Measurements from ENCODE around the gene TM9SF1.

The TM9SF1 gene

DNA sequence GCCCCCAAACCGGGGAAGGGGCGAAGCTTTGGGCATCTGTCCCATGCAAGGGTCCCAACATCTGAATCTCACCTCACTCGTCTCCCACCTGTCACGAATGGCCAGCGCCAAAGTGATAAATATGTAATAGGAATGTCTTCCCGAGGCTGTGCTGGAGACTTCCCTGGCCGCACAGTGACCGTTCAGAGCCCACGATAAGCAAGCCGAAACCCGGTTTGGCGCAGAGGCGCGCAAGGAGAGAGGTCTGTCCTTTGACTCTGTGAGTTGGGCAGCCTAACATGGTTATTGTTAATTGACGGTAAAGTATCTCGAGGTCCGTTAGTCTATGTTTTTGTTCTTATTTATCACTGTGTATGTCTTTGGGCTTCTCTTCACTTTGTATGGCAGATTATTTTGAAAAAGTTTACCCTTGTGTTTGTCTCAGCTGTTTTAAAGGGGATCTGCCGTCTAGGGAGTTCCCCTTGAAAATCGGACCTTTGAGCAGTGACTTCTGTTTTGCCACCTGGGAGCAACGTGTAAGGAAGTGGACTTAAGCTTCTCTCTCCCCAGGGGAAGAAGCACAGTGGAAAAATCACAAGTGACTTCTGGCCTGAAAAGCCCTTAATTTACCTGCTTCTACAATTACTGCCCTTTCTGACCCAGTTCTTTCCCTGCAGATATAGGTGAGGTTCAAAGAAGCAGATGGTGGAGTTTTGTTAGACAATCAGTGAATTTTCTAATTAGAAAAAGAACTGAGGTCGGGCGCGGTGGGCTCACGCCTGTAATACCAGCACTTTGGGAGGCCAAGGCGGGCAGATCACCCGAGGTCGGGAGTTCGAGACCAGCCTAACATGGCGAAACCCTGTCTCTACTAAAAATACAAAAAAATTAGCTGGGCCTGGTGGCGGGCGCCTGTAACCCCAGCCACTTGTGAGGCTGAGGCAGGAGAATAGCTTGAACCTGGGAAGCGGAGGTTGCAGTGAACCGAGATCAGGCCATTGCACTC lies 1.1 kb upstream of the TM9SF1 start:
- DNase-seq (ENCODE audit: low read depth): no peak

DNA sequence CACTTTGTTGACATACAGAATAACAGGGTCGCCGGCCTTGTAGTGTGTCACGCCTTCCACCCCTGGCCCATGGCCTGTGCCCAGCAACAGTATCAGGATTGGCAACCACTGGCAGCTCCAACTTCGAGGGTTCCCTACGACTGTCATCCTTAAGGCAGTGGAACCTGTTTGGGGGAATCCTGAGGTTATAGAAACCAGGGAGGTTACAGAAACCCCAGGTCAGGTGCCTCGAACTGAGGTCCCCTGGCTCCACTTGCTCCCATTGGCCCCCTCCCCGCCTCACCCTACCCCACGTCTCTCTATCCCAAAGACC lies 412 bp downstream of the TM9SF1 start:
- DNase-seq (ENCODE audit: low read depth): no peak

DNA sequence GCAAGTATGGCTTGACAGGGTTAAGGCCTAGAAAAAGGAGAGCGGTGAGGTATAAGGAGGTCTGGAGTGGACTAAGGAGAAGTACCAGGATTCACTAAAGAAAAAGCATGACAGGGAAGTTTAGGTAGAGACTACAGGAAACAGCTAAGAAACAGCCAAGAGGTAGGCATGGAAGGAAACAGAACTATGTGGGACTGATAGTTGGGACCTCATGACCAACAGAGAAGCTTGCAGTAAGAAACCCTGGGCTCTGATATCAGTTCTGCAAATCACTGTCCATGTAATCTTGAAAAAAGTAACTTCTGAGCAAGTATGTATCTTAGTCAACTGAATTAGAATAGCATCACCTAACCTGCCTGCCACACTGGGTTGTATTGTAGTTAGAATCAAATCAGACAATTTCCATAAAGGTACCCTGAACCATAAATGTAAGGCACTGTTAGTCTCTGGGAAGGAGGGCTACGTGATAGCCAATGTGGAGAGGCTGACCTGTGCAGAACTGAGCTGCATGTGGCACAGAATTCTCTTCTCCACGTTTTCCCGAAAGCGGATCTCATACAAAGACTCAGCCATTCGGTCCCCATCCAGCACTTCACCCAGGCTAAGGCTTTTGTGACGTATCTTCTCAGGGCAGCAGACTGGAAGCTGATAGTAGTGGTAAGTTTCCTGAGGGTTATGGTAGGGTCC lies 912 bp downstream of the TM9SF1 start:
- DNase-seq (ENCODE audit: low read depth): no peak

DNA sequence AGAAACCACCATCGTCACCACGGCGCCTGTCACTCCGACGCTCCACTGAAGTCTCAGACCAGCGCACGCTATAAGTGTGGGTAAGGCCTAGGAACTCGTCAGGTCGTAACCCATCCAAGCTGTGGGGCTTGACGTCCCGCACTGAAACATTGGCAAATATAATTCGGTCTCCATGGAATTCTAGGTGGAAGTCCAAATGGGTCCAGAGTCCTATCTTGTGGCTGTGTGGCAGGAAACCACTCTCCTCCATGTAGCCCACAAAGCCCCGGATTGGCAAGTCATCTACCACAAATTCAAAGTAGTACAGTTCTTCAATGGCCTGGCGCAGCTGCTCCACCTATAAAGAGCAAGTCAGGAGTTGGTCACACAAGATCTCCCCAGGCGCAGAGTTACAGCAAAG lies 2.3 kb downstream of the TM9SF1 start:
- no peak for DNase-seq (ENCODE audit: low read depth)

DNA sequence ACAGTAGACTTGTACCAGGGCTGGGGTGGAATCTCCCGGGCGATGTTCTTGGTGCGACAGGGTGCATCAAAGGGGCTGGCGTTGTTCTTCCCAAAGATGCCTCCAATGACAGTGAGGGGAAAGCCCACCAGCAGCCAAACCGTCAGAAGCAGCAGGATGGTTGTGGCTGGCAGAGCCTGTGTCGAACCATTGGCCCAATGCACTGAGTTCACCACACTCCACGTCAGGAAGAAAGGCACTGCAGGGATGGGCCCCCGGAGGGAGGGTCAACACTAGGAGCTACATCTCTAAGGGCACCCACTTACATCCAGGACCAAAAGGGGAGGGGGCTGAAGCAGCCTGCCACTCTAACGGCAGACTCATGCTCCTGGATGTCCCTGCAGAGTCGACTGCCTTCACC lies 4.8 kb downstream of the TM9SF1 start:
- DNase-seq (ENCODE audit: low read depth): no peak

DNA sequence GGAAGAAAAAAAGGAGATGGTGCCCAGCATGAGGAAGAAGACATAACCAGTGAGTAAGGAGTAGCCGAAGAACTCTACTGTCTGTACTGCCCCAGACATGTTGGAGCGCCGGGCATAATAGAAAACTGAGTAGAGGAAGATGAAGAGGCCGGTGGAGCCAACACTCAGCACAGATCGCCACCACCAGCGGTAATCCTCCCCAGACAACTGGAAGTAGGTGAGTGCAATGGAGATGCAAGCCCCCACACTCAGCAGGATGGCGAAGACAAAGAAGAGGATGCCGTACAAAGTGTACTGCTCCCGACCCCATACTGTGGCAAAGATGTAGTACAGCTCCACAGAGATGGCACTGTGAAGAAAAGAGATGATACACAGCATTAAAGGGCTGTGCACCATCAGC lies 5.8 kb downstream of the TM9SF1 start:
- DNase-seq (ENCODE audit: low read depth): no peak

DNA sequence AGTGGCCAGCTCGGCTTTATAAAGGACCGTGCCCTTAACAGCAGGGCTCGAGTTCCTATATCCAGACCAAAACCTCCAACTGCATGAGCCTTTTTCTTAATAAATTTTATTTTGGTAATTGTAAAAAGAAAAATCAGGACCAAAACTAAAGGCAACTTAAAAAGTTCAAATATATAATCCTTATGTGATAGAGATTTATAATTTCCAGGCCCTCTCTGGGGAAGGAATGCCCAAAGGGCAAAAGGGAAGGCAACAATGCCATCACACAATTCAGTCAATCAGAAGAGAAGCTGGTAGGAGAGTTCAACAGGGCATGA lies 6.2 kb downstream of the TM9SF1 start:
- no peak for DNase-seq (ENCODE audit: low read depth)

DNA sequence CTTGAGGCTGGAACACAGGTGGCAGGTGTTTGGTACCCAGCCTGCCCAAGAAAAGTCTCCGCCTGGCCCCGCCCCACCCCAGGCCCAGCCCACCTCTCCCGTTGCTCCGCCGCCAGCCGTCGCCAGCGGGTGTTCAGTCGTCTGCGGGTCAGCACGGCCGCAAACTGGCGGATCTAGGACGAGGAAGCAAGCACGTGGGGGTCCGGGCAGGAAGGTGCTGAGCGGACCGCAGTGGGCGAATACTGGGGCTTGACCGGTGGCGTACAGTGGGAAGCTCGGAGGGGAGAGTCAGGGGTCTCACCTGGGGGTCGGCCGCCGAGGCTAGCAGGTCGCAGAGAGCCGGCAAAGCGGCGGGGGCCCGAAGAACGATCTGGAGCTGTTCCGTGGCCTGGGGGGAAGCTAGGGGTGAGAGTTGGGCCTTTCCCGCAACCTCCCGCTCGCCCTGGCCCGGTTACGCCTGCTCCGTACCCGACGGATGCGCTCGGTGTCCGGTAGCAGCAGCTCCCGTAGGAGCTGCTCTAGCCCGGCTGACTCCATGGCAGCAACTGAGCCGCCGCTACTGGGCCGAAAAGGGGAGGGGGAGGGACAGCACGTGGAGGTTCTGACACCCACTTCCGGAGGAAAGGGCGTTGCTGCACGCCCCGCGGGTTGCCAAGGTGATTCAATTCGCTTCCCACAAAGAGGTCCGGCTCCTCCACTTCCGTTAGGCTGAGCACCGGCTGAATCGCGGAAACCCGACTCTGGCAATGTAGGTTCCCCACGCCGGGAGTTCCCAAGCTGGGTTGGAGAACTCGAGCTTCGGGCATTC lies 6.8 kb downstream of the TM9SF1 start, which contains the start of gene IPO4:
IPO4 (minus strand) TSS at position 566 of the 808 bp plus-strand sequence; CDS start at position 537, 29 bp downstream.
- DNase-seq (ENCODE audit: low read depth): peak; percentile 98

DNA sequence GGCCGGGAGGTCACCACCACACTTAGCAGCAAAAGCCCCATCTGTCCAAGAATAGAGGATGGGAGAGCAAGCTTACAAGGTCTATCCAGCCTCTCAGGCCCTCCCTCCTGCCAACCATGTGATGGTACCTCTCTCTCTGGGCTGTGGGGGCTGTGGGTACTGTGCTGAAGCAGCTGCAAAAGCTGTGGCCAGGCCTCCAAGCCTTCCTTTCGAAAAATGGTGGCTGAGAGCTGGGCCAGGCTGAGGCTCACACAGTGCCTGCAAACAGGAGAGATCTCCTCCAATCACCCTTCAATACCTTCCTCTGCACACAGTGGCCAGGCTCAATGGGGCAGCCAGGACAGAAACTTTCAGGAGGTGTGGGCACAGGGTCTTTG lies 7.7 kb downstream of the TM9SF1 start:
- DNase-seq (ENCODE audit: low read depth): no peak

DNA sequence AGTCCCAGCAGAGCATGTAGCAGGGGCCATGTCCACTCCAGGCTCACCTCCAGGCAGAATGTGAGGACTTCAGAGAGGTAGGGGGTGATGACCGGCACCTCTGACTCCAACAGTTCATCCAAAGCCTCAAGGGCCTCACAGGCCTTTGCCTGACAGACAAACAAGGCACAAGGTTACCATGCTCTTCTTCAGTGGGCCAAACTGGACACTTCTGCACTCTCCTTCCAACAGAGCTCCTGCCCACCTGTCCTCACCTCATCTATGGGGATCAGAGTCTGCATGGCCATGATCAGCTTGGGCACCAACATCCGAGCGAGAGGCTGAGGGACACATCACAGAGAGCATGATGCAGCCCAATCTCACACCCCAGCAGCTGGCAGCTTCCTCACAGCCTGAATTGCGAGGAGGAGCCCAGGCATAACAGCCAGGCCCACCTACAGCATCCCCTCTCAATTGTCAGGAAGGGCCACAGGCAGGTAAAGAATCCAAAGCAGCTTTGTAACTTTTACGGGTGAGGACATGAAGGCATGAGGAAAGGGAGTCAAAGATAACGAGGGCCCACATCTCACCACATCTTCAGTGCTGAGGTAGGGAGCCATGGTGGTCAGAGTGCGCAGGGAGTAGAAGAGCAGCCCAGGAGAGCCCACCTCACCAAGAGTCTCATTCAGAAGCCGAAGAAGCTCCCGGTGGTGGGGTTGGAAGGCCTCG lies 8.3 kb downstream of the TM9SF1 start:
- DNase-seq (ENCODE audit: low read depth): no peak

DNA sequence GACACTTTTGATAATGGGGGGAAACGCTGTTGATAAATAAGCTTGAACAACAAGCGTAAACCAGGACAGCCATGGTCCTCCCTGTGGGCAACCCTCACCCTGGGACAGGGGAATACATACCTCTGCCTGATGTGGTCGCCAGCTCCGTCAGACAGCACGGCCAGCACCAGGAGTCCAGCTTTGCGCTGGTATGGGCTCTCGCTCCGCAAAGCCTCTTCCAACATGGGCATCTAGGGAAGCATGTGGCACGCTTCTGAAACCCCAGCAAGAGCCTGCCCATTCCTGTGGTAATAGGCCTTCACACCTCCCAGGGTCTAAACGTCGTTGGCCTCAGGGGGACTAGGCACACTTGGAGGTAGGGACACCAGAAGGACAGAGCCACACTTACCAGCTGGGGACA lies 9.5 kb downstream of the TM9SF1 start:
- no peak for DNase-seq (ENCODE audit: low read depth)

DNA sequence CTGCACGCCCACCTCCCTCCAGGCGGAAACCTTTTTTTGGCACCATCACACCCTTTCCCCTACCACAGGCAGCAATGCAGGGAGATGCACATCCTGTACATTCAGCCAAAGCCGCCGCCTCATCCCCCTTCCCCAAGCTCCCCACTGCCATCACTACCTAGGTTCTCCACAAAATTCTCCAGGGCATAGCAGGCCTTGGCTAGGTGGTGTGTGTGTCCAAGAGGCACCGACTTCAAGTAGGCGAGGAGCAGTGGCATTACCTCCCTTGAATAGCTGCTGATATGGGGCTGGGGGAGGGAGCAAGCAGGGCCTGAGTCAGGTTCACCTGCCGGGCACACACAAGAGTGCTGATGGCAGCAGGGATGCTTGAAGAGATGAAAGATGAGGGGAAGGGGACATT lies 10.2 kb downstream of the TM9SF1 start:
- DNase-seq (ENCODE audit: low read depth): no peak

DNA sequence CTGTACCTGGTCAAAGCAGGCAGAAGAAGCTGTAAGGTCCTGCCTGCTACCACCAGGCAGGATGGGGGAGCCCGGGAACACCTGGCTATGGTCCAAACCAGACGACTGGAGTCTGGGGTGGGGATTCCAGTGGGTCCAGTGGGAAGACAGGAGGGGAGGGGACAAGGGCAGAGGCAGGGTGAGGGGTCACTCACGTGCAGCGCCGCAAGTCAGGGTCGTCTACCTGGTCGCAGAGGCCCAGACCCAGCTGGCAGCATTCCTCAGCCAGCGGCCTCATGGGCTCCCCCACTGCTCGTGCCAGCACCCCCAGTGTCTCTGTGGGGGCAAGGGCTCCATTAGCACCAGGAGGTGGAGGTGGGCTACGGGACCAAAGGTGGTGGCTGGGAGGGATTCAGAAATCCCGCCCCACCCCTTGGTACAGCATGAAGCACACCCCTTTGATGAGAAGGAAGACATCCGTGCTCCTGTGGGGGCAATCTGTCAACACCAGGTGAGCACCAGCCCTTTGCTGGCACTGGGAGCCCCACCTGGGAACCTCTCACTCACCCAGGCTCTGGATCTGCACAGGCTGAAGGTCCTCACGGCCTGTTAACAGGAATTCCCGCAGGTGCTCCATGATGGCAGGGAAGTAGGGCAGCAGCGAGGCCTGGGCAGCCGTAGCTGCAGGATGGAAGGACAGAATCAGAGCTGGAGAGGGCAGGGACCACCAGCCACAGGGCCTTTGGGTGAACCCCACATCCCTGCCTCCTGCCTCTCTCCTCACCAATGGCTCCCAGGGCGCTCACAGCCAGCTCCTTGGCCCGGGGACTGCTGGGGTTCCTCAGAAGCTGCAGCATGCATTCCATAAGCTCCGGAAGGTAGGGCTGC lies 10.9 kb downstream of the TM9SF1 start:
- no peak for DNase-seq (ENCODE audit: low read depth)

DNA sequence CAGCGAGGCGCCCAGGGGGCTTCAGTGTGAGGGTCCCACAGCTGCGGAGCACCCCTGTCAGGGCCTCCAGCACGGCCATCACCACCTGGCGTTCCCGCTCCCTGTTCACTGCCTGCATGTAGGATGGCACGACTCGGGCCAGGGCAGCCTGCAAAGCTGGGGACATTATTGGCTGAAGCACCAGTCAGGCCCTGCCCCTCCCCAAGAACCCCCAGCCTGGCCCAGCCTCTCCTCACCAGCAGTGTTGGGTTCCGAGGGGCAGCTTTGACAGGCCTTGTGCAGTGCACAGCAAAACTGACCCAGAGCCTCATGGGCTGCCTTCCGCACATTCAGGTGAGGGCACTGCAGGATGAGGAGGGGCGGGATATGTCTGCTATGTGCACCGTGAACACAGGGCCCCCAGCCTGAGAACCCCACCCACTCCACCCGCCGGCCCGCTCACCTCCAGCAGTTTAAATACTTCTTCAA lies 12.2 kb downstream of the TM9SF1 start:
- DNase-seq (ENCODE audit: low read depth): no peak

DNA sequence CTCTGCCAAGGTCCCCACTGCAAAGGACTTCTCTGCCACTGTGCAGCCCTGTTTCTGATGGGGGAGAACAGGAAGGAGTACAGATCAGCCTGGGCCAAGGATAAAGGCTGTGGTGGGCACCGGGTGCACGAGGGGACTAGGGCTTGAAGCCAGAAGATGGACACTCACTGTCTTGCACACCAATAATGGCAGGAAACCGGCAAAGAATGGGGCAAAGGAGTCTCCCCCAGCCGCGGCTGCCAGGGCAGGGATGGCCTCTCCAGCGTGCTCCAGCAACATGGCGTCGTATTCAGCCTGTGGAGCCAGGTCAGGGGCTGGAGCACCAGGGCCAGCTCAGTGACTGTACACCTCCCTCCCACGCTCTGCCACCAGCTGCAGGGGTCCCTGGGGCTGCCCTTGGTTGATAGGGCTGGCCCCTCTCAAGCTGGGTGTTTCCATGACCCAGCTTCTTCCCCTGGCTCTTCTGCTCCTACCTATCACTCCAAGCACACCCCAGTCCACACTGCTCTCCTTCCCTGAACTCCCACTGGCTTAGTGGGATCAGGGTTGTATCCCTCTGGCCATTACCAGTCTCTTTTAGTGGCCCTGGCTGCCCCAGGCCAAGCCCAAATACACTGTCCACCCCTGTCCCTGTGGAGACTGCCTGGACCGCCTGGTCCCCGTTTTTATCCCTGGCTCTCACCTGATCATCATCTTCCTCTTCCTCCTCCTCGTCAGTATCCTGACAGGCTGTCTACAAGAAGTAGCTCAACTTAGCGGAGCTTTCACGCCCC lies 12.9 kb downstream of the TM9SF1 start:
- no peak for DNase-seq (ENCODE audit: low read depth)

DNA sequence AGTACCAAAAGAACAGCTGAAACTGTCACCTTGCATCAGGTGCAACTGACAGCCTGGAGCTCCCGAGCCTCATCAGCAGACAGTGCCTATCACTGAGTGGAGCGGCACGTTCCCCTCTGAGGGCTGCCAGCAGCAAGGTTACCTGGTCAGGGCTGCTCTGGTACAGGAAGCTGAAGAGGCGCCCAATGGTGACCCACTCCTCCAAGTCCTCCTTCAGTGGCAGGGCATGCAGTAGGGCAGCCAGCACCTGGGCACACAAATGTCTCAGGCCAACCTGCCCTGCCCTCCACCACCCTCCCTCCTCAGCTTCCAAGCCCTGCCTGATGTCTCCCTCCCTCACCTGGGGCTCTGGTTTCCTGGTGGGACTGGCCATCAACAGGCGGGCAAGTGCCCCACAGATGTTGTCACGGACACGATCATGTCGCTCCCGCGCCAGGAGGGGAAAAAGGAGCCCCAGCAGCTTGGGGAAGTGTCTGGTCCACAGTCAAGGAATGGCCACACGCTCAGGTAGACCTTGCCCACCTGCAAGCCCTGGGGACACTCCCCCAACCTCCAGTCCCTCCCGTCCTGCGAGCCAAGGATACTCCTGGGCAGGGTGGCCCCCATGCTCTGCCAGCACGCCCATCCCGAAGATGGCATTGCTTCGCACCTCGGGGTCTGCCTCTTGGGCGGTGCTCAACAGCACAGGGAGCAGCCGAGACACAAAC lies 13.7 kb downstream of the TM9SF1 start:
- no peak for DNase-seq (ENCODE audit: low read depth)

DNA sequence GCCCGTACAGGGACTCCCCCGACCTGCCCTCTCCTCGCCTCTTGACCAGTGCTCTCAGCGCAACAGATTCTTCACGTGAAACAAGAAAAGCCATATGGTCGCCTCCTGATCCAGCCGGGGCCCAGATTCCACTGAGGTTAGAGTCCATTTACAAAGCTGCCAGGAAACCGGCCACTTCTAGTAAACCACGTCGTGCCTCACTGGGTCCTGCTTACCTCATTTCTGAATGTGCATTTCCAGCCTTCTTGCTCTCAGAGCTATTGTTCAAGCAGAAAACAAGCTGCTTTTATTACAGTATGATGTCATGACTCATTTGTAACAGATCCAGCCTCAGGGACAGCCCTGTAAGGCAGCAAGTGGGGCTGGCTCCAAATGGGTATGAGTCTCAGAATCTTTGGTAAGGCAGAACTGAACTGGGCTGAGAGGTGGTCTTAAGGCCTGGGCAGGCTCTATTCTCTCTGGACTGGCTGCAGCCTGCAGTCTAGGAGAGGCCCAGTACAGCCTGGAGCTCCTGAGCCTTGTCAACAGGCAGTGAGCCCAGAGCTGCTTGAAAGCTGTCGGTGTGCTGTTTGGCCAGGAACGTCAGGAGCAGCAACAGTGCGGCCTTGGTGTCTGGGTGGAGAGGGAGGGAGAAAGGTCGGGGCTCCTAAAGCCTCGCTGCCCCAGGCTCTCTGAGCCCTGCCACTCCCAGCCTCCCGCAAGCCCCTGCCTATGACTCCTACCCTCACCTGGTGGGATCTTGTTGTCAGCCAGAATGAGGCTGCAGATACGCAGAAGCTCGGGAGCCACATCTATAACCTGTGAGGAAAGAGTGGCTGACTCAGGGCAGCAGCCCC lies 15.1 kb downstream of the TM9SF1 start:
- DNase-seq (ENCODE audit: low read depth): peak; percentile 82

DNA sequence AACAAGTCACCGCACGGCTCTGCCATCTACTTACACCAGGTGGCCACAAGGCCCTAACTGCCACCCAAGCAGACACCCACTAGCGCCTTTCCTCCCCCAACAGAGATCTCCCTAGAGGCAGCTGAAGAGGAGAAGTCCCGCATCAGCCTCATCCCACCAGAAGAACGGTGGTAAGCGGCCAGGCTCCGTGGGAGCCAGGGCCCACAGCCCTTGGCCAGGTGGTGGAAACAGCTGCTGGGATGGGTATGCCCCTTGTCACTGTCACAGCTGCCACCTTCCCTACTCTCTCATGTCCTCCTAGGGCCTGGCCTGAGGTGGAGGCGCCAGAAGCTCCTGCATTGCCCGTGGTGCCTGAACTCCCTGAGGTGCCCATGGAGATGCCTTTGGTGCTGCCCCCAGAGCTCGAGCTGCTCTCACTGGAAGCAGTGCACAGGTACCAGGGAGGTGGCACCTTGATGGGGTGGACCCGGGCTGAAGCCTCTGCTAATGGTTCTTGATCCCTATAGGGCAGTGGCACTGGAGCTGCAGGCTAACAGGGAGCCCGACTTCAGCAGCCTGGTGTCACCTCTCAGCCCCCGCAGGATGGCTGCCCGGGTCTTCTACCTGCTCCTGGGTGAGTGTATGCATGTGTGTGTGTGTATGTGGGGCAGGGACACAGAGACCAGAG lies 15.8 kb downstream of the TM9SF1 start:
- DNase-seq (ENCODE audit: low read depth): no peak
